Measurements from ENCODE around the gene ZNF432. TPM values are rescaled to one million over a fixed set of nuclear protein-coding genes. Genes with fewer than 3 reads are reported as not detected.

ZNF432 gene
- total and polyA plus RNA-seq, 2 of the 13 experiments (the other 11 are each of a cell fraction or from before 2014, with no cell fraction given), result 4.1 to 8.7 TPM

DNA sequence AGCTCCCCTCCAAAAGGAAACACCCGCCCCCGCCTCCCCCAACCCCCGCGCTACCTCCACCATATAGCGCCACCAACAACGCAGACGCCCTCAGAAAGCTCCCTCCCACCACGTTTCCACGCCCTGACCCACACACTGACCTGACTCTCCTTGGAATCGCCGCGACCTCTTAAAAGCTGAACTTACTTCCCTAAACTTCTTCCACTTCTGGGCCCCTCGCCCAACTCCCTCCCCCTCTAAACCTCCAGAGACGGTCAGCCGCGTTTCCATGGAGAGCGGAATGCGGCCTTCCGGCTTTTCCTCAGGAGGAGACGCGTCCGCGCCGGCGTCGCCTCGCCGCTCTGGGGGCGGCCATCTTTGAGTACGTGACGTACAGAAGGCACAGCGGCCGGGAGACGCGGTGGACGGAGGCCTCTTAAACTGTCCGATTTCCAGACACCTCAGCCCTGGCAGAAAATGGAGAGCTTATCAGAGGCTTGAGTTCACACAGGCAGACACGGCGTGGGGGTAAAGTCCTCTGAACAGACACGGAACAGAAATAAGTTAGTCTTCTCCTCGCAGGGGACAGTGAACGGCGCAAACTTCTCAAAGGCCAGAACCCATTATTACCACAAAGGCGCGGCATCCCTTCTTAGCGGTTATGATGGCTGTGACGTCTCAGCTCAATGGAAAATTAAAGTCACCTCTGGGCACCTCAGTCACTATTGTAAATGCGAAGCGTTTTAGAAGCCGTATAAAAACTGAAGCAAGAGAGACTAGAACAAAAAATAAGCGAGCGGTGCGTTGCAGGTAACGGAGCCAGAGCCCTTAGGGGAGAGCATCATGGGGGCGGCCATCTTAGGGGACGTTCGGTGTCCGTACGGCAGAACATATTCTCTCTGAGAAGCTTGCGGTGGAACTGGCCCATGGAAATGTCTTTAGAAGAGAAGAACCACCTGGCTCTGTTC lies at the start of gene ZNF432 (continued):
- TF ChIP-seq ZSCAN12 (CRISPR knock-in tag; IDR thresholded peaks at IDR 0.05) (no peak), KDM5B (CRISPR knock-in tag; IDR thresholded peaks at IDR 0.05; ENCODE audit: borderline replicate concordance) (peak; percentile 61; the same call in 1 of the 2 replicates), GPN1 (CRISPR knock-in tag; IDR thresholded peaks at IDR 0.05; ENCODE audit: borderline replicate concordance) (no peak), FOSL2 (CRISPR knock-in tag; IDR thresholded peaks at IDR 0.05) (peak; percentile 10; the same call in 1 of the 2 replicates), HOXA5 (CRISPR knock-in tag; IDR thresholded peaks at IDR 0.05) (0 out of 2 replicates have a peak, but pooled peaks have one; percentile 18), ZNF883 (CRISPR knock-in tag; IDR thresholded peaks at IDR 0.05; ENCODE audit: not compliant biosample characterization) (peak; percentile 71), CBX5 (CRISPR knock-in tag; IDR thresholded peaks at IDR 0.05; ENCODE audit: borderline replicate concordance) (peak; percentile 16; the same call in 1 of the 2 replicates), MIER2 (CRISPR knock-in tag; IDR thresholded peaks at IDR 0.05) (peak; percentile 54; the same call in 1 of the 2 replicates), PHF20 (CRISPR knock-in tag; IDR thresholded peaks at IDR 0.05) (peak; percentile 76), ZFX (CRISPR knock-in tag; IDR thresholded peaks at IDR 0.05; ENCODE audit: low read depth) (peak; percentile 98)
- TF ChIP-seq, protein P1, sequence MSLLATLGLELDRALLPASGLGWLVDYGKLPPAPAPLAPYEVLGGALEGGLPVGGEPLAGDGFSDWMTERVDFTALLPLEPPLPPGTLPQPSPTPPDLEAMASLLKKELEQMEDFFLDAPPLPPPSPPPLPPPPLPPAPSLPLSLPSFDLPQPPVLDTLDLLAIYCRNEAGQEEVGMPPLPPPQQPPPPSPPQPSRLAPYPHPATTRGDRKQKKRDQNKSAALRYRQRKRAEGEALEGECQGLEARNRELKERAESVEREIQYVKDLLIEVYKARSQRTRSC (CRISPR knock-in tag; IDR thresholded peaks at IDR 0.05; ENCODE audit: low read depth), result no peak
- TF ChIP-seq, protein P2, sequence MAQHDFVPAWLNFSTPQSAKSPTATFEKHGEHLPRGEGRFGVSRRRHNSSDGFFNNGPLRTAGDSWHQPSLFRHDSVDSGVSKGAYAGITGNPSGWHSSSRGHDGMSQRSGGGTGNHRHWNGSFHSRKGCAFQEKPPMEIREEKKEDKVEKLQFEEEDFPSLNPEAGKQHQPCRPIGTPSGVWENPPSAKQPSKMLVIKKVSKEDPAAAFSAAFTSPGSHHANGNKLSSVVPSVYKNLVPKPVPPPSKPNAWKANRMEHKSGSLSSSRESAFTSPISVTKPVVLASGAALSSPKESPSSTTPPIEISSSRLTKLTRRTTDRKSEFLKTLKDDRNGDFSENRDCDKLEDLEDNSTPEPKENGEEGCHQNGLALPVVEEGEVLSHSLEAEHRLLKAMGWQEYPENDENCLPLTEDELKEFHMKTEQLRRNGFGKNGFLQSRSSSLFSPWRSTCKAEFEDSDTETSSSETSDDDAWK (CRISPR knock-in tag; IDR thresholded peaks at IDR 0.05), result no peak
- TF ChIP-seq, protein P3, sequence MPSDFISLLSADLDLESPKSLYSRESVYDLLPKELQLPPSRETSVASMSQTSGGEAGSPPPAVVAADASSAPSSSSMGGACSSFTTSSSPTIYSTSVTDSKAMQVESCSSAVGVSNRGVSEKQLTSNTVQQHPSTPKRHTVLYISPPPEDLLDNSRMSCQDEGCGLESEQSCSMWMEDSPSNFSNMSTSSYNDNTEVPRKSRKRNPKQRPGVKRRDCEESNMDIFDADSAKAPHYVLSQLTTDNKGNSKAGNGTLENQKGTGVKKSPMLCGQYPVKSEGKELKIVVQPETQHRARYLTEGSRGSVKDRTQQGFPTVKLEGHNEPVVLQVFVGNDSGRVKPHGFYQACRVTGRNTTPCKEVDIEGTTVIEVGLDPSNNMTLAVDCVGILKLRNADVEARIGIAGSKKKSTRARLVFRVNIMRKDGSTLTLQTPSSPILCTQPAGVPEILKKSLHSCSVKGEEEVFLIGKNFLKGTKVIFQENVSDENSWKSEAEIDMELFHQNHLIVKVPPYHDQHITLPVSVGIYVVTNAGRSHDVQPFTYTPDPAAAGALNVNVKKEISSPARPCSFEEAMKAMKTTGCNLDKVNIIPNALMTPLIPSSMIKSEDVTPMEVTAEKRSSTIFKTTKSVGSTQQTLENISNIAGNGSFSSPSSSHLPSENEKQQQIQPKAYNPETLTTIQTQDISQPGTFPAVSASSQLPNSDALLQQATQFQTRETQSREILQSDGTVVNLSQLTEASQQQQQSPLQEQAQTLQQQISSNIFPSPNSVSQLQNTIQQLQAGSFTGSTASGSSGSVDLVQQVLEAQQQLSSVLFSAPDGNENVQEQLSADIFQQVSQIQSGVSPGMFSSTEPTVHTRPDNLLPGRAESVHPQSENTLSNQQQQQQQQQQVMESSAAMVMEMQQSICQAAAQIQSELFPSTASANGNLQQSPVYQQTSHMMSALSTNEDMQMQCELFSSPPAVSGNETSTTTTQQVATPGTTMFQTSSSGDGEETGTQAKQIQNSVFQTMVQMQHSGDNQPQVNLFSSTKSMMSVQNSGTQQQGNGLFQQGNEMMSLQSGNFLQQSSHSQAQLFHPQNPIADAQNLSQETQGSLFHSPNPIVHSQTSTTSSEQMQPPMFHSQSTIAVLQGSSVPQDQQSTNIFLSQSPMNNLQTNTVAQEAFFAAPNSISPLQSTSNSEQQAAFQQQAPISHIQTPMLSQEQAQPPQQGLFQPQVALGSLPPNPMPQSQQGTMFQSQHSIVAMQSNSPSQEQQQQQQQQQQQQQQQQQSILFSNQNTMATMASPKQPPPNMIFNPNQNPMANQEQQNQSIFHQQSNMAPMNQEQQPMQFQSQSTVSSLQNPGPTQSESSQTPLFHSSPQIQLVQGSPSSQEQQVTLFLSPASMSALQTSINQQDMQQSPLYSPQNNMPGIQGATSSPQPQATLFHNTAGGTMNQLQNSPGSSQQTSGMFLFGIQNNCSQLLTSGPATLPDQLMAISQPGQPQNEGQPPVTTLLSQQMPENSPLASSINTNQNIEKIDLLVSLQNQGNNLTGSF (CRISPR knock-in tag; IDR thresholded peaks at IDR 0.05), result peak; percentile 25; the same call in 1 of the 2 replicates
- TF ChIP-seq, protein P4, sequence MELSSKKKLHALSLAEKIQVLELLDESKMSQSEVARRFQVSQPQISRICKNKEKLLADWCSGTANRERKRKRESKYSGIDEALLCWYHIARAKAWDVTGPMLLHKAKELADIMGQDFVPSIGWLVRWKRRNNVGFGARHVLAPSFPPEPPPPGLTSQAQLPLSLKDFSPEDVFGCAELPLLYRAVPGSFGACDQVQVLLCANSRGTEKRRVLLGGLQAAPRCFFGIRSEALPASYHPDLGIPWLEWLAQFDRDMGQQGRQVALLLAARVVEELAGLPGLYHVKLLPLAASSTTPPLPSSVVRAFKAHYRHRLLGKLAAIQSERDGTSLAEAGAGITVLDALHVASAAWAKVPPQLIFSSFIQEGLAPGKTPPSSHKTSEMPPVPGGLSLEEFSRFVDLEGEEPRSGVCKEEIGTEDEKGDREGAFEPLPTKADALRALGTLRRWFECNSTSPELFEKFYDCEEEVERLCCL (CRISPR knock-in tag; IDR thresholded peaks at IDR 0.05; ENCODE audit: borderline replicate concordance), result no peak
- TF ChIP-seq, protein P5, sequence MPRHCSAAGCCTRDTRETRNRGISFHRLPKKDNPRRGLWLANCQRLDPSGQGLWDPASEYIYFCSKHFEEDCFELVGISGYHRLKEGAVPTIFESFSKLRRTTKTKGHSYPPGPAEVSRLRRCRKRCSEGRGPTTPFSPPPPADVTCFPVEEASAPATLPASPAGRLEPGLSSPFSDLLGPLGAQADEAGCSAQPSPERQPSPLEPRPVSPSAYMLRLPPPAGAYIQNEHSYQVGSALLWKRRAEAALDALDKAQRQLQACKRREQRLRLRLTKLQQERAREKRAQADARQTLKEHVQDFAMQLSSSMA (CRISPR knock-in tag; IDR thresholded peaks at IDR 0.05), result no peak
- TF ChIP-seq, protein P6, sequence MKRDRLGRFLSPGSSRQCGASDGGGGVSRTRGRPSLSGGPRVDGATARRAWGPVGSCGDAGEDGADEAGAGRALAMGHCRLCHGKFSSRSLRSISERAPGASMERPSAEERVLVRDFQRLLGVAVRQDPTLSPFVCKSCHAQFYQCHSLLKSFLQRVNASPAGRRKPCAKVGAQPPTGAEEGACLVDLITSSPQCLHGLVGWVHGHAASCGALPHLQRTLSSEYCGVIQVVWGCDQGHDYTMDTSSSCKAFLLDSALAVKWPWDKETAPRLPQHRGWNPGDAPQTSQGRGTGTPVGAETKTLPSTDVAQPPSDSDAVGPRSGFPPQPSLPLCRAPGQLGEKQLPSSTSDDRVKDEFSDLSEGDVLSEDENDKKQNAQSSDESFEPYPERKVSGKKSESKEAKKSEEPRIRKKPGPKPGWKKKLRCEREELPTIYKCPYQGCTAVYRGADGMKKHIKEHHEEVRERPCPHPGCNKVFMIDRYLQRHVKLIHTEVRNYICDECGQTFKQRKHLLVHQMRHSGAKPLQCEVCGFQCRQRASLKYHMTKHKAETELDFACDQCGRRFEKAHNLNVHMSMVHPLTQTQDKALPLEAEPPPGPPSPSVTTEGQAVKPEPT (CRISPR knock-in tag; IDR thresholded peaks at IDR 0.05; ENCODE audit: low read depth), result 0 out of 2 replicates have a peak, but pooled peaks have one; percentile 29
